MM.1S (cell line): ENCODE measurements around the gene CDK16.

Experiments used
- CTCF ChIP-seq: fragments of 300-600 bp; sonication (generic); IDR thresholded peaks from 2 replicates; pipeline ENCODE4 v1.5.1; 2016; ENCODE audit warnings: antibody characterized with exemption, low read length, mixed read lengths
- EZH2 ChIP-seq: fragments of 300-600 bp; sonication (generic); optimal IDR thresholded peaks from 2 replicates; pipeline ENCODE3; 2017; ENCODE audit warnings: low read depth, mild to moderate bottlenecking, antibody characterized with exemption, low read length, mixed read lengths
- EZH2phosphoT487 ChIP-seq: fragments of 300-600 bp; sonication (generic); IDR thresholded peaks from 2 replicates; pipeline ENCODE4 v1.6.1; 2018; ENCODE audit warnings: antibody characterized with exemption, low read length

GRCh38 chrX:47198026-47198686 lies 20.3 kb upstream of the CDK16 start:
- no peak for TF ChIP-seq EZH2phosphoT487
- TF ChIP-seq CTCF = no peak
- no peak for TF ChIP-seq EZH2
